Central memory CD4-positive, alpha-beta T cell (primary cell): ENCODE results near the gene AJM1.
"Not testable (repeated sequence)": the region's sequence is repeated elsewhere in the genome, so short reads cannot be mapped to it uniquely, and the experiment has no call there.

Experiments
- DNase-seq: peaks from one replicate; pipeline ENCODE4 v3.0.0; 2022
- total RNA-seq, 3 experiments: gene quantifications; one replicate each; lab custom pipeline; 2026; lab: John Stamatoyannopoulos, UW

Gene AJM1
- 1.7 to 6.2 (median 2.2) reads per million in 3 experiments for total RNA-seq

GRCh38 chr9:136842380-136842948 is at the start of gene AJM1:
Gene AJM1, plus strand, starts transcription at chr9:136842478. Its CDS starts 1,937 bp downstream, at chr9:136844415.
- DNase-seq, result peak; percentile 74

GRCh38 chr9:136793086-136793946 is 49.0 kb upstream of the AJM1 start:
- DNase-seq, result no peak

GRCh38 chr9:136794281-136794999 is 47.8 kb upstream of the AJM1 start:
- no peak for DNase-seq

- no peak for DNase-seq
Measured at GRCh38 chr9:136795000-136795348, 47.3 kb upstream of the AJM1 start.

- no peak for DNase-seq
Measured at GRCh38 chr9:136796238-136796774, 46.0 kb upstream of the AJM1 start, which contains the start of gene CCDC183. Gene CCDC183, plus strand, starts transcription at chr9:136796338. Its CDS starts 60 bp downstream, at chr9:136796398.

- not testable (repeated sequence) for DNase-seq
Measured at GRCh38 chr9:136796775-136797347, 45.4 kb upstream of the AJM1 start.

GRCh38 chr9:136798708-136799078 is 43.6 kb upstream of the AJM1 start:
- no peak for DNase-seq

- no peak for DNase-seq
Measured at GRCh38 chr9:136799079-136799853, 43.0 kb upstream of the AJM1 start.

- DNase-seq, result peak; percentile 71
Measured at GRCh38 chr9:136799854-136800657, 42.2 kb upstream of the AJM1 start.

- no peak for DNase-seq
Measured at GRCh38 chr9:136802321-136802720, 40.0 kb upstream of the AJM1 start.

GRCh38 chr9:136803009-136803550 is 39.2 kb upstream of the AJM1 start:
- DNase-seq, result not testable (repeated sequence)

- no peak for DNase-seq
Measured at GRCh38 chr9:136803551-136804508, 38.4 kb upstream of the AJM1 start.

- no peak for DNase-seq
Measured at GRCh38 chr9:136804509-136805206, 37.6 kb upstream of the AJM1 start.

GRCh38 chr9:136805207-136805740 is 37.0 kb upstream of the AJM1 start:
- no peak for DNase-seq

- no peak for DNase-seq
Measured at GRCh38 chr9:136806067-136806466, 36.2 kb upstream of the AJM1 start.

GRCh38 chr9:136806631-136807201 is 35.6 kb upstream of the AJM1 start:
- DNase-seq, result no peak

GRCh38 chr9:136807281-136808074 is 34.8 kb upstream of the AJM1 start, which contains the start of gene RABL6:
Gene RABL6, plus strand, starts transcription at chr9:136807948. Its CDS starts 249 bp downstream, at chr9:136808197.
- DNase-seq, result peak; percentile 85
